HEK293 (cell line): ENCODE results near the gene WDR74.

Source experiments
- CTCF ChIA-PET: fragments of 350-600 bp; formaldehyde crosslinking; extraction: SDS; loops from one replicate; lab custom pipeline; 2021; ENCODE audit warnings: antibody characterized with exemption; lab: Yijun Ruan, JAX
- POLR2A ChIA-PET: fragments of 300-600 bp; formaldehyde crosslinking; extraction: SDS; loops from one replicate; lab custom pipeline; 2020; ENCODE audit warnings: antibody characterized with exemption, inconsistent platforms; lab: Yijun Ruan, JAX
- H3K27ac ChIP-seq: fragments of 200-500 bp; sonication (Bioruptor generic); 2 replicates; pipeline ENCODE4 v1.5.1; 2014; ENCODE audit warnings: low read depth, low read length, control low read depth, inconsistent platforms; ENCODE audit errors: extremely low read depth
- H3K36me3 ChIP-seq, 2 experiments: fragments of 200-500 bp in 1 of 2; sonication (Bioruptor generic) in 1 of 2; 1 replicate in 1 of 2; 2 replicates in 1 of 2; pipeline ENCODE4 v1.5.1; 2014 to 2017; ENCODE audit warnings: inconsistent platforms in 2 of 2, low read length in 2 of 2; ENCODE audit not compliant: control insufficient read depth in 2 of 2, insufficient read depth in 1 of 2
- H3K4me1 ChIP-seq: fragments of 200-500 bp; sonication (Bioruptor generic); 2 replicates; pipeline ENCODE4 v1.5.1; 2014; ENCODE audit warnings: mild to moderate bottlenecking, low read length, inconsistent platforms; ENCODE audit not compliant: control insufficient read depth, insufficient read depth
- H3K4me3 ChIP-seq: 2 replicates; pipeline ENCODE4 v1.5.1; 2011; ENCODE audit warnings: low read depth, mild to moderate bottlenecking, control low read depth, low read length, moderate library complexity
- H3K9me3 ChIP-seq: fragments of 200-500 bp; sonication (Bioruptor generic); 2 replicates; pipeline ENCODE4 v1.5.1; 2014; ENCODE audit warnings: low read depth, low read length, inconsistent platforms; ENCODE audit not compliant: control insufficient read depth, insufficient read depth
- IKZF3 ChIP-seq: fragments of 450-650 bp; IDR thresholded peaks from 2 replicates; pipeline ENCODE4 v1.5.0; 2018; ENCODE audit warnings: missing biosample characterization, mild to moderate bottlenecking, missing genetic modification characterization, moderate library complexity
- KLF7 ChIP-seq: fragments of 450-650 bp; formaldehyde crosslinking; IDR thresholded peaks from 2 replicates; pipeline ENCODE4 v1.5.1; 2016; ENCODE audit warnings: missing biosample characterization, missing genetic modification characterization, borderline replicate concordance
- KLF8 ChIP-seq: fragments of 450-650 bp; formaldehyde crosslinking; IDR thresholded peaks from 2 replicates; pipeline ENCODE4 v1.5.1; 2016; ENCODE audit warnings: missing biosample characterization, missing genetic modification characterization
- PRDM1 ChIP-seq: fragments of 450-650 bp; formaldehyde crosslinking; IDR thresholded peaks from 2 replicates; pipeline ENCODE4; 2016; ENCODE audit warnings: missing biosample characterization, missing genetic modification characterization
- TSHZ1 ChIP-seq: fragments of 450-650 bp; formaldehyde crosslinking; IDR thresholded peaks from 2 replicates; pipeline ENCODE4 v1.5.1; 2016; ENCODE audit warnings: missing biosample characterization, missing genetic modification characterization, borderline replicate concordance
- ZFP37 ChIP-seq: fragments of 450-650 bp; formaldehyde crosslinking; IDR thresholded peaks from 2 replicates; pipeline ENCODE4 v1.5.1; 2016; ENCODE audit warnings: missing biosample characterization, missing genetic modification characterization
- ZNF214 ChIP-seq: fragments of 450-650 bp; formaldehyde crosslinking; IDR thresholded peaks from 2 replicates; pipeline ENCODE4 v1.5.1; 2017; ENCODE audit warnings: missing biosample characterization, mild to moderate bottlenecking, missing genetic modification characterization, borderline replicate concordance
- ZNF354C ChIP-seq: fragments of 450-650 bp; formaldehyde crosslinking; IDR thresholded peaks from 2 replicates; pipeline ENCODE4 v1.5.1; 2016; ENCODE audit warnings: missing biosample characterization, missing genetic modification characterization, low read depth, borderline replicate concordance
- ZNF548 ChIP-seq: fragments of 450-650 bp; formaldehyde crosslinking; IDR thresholded peaks from 2 replicates; pipeline ENCODE4 v1.5.1; 2016; ENCODE audit warnings: missing biosample characterization, missing genetic modification characterization
- ZNF560 ChIP-seq: fragments of 450-650 bp; formaldehyde crosslinking; IDR thresholded peaks from 2 replicates; pipeline ENCODE4 v1.5.1; 2017; ENCODE audit warnings: missing biosample characterization, missing genetic modification characterization, borderline replicate concordance
- ZNF596 ChIP-seq: fragments of 450-650 bp; IDR thresholded peaks from 2 replicates; pipeline ENCODE4 v1.5.0; 2018; ENCODE audit warnings: missing biosample characterization, mild to moderate bottlenecking, missing genetic modification characterization, moderate library complexity
- TF ChIP-seq, protein P1 (sequence below): fragments of 450-650 bp; formaldehyde crosslinking; IDR thresholded peaks from 2 replicates; pipeline ENCODE4 v1.5.1; 2016; ENCODE audit warnings: missing biosample characterization, missing genetic modification characterization
- TF ChIP-seq, protein P2 (sequence below): fragments of 450-650 bp; formaldehyde crosslinking; IDR thresholded peaks from 2 replicates; pipeline ENCODE4 v1.5.1; 2016; ENCODE audit warnings: missing biosample characterization, missing genetic modification characterization, low read depth

WDR74 gene

GRCh38 chr11:62855571-62856332 is 16.4 kb upstream of the WDR74 start (continued):
- no peak for TF ChIP-seq ZNF354C (tag by site-specific recombination)
- TF ChIP-seq ZNF560 (tag by site-specific recombination), result no peak
- peak; percentile 50; the same call in 1 of the 2 replicates for TF ChIP-seq KLF8 (tag by site-specific recombination)
- no peak for TF ChIP-seq PRDM1 (tag by site-specific recombination)
- no peak for TF ChIP-seq ZNF548 (tag by site-specific recombination)
- no peak for TF ChIP-seq TSHZ1 (tag by site-specific recombination)
- TF ChIP-seq KLF7, result peak; percentile 31; the same call in 1 of the 2 replicates
- TF ChIP-seq, protein P1, sequence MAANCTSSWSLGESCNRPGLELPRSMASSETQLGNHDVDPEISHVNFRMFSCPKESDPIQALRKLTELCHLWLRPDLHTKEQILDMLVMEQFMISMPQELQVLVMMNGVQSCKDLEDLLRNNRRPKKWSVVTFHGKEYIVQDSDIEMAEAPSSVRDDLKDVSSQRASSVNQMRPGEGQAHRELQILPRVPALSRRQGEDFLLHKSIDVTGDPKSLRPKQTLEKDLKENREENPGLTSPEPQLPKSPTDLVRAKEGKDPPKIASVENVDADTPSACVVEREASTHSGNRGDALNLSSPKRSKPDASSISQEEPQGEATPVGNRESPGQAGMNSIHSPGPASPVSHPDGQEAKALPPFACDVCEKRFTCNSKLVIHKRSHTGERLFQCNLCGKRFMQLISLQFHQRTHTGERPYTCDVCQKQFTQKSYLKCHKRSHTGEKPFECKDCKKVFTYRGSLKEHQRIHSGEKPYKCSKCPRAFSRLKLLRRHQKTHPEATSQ (tag by site-specific recombination), result no peak

- Histone ChIP-seq H3K4me3 (peak overlapping the region; percentile 88), H3K9me3 (no peaks in the 10 kb centered on the region), H3K27ac (peak overlapping the region; percentile 80), H3K4me1 (no peaks in the 10 kb centered on the region), H3K36me3 (peaks cover 3 to 42% of the 10 kb centered on the region in 2 experiments; a peak in 1 of 3 replicates)
- ChIA-PET CTCF (interaction anchor here (0.9 to 3.9 kb wide), 3 partner anchors 9 to 68 kb away, joined by 3 to 24 read pairs (median 4); partner anchors contain the start of gene TMEM179B), POLR2A (interaction anchor here (0.8 to 5.5 kb wide), 29 partner anchors 7 to 308 kb away, joined by 3 to 182 read pairs (median 9); partner anchors contain the start of genes AHNAK, C11orf98, CSKMT and EEF1G)
- TF ChIP-seq ZNF214 (tag by site-specific recombination) (no peak), ZNF596 (tag by site-specific recombination) (no peak), ZFP37 (no peak), IKZF3 (no peak)
- TF ChIP-seq, protein P2, sequence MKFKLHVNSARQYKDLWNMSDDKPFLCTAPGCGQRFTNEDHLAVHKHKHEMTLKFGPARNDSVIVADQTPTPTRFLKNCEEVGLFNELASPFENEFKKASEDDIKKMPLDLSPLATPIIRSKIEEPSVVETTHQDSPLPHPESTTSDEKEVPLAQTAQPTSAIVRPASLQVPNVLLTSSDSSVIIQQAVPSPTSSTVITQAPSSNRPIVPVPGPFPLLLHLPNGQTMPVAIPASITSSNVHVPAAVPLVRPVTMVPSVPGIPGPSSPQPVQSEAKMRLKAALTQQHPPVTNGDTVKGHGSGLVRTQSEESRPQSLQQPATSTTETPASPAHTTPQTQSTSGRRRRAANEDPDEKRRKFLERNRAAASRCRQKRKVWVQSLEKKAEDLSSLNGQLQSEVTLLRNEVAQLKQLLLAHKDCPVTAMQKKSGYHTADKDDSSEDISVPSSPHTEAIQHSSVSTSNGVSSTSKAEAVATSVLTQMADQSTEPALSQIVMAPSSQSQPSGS (tag by site-specific recombination), result peak; percentile 81
These were observed 15.6 kb upstream of the WDR74 start for GRCh38 chr11:62854825-62855570.
